Activated naive CD4-positive, alpha-beta T cell treated with anti-CD3 and anti-CD28 coated beads, Interleukin-2, amount 50 U/mL, for 72 hours (primary cell): ENCODE data around the gene ATP6V0B. TPM values are rescaled to one million over a fixed set of nuclear protein-coding genes. Genes with fewer than 3 reads are reported as not detected.

Experiments
- ATAC-seq, 2 donors: fragments of 150-1000 bp; cut with Tn5 transposase; 2 replicates each; pipeline ENCODE4 v1.10.0; 2021; ENCODE audit warnings: mild to moderate bottlenecking in 2 of 2, moderate library complexity in 2 of 2
- DNase-seq, 2 donors: peaks; one replicate each; pipeline ENCODE4 v3.0.0; 2021 to 2022; ENCODE audit warnings: low spot score in 2 of 2
- H3K27ac Mint-ChIP-seq, 2 donors: one replicate each; pipeline ENCODE4 v1.8.0; 2022; ENCODE audit warnings: mild to moderate bottlenecking in 2 of 2, mixed read lengths in 2 of 2
- H3K36me3 Mint-ChIP-seq, 2 donors: one replicate each; pipeline ENCODE4 v1.8.0; 2022; ENCODE audit warnings: mixed read lengths in 2 of 2
- H3K9me3 Mint-ChIP-seq, 2 donors: one replicate each; pipeline ENCODE4 v1.8.0; 2022; ENCODE audit warnings: mixed read lengths in 2 of 2
- total RNA-seq, 2 donors: library from RNA; stranded (reverse); gene quantifications; one replicate each; pipeline ENCODE4 v1.2.3, GENCODE V29; 2022

The ATP6V0B gene
- total RNA-seq, 2 donors from 2014 or later = 86.5 to 89.1 TPM

- ATAC-seq (no peak), DNase-seq (no peak)
- no peak overlapping the region for H3K27ac Mint-ChIP-seq
- H3K36me3 Mint-ChIP-seq = peaks cover 0 to 13% of the 10 kb centered on the region in 2 donors
- H3K9me3 Mint-ChIP-seq = no peaks in the 10 kb centered on the region
Measured at GRCh38 chr1:44021581-44022321, 47.0 kb downstream of the ATP6V0B start.

DNA sequence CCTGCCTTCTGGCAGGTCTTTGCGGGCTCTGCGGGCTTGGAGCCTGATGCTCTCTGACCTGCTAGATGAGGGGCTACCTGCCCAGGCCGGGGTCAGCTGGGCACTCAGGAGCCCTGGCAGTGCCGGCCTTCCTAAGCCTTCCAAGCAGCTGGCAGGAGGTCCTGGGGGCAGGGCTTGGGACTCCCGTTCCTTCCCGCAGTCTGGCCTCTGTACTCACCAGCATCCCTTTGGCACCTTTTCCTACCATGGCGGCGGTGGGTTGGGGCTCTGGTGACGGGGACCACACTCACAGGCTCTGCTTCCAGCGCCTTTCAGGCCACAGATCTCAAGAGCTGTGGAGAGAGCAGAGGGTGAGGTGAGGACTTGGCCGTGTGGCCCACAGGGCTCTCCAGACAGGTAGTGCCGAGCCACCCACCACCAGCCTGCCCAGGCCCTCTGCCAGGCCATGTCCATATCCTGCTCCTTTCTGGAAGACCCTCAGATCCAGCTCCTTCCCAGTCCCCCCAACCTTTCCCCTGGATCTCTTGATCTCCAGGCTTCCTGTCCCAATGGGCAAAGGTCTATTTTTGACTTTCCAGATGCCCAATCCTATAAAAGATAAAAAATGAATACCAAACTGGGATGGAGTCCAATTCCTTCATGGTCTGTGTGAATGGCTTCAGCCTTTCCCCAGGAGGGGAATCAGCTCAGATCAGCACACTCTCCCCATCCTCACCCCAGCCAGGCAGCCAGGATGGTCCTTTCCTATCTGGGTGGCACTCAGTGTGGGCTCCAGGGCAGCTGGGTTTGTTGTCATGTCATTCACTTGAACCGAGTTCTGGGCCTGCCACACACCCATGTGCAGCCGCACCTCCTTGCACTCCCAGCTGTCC is 49.5 kb downstream of the ATP6V0B start:
- Mint-ChIP-seq H3K36me3 (peaks cover 0 to 8% of the 10 kb centered on the region in 2 donors), H3K27ac (no peak overlapping the region), H3K9me3 (no peaks in the 10 kb centered on the region)
- ATAC-seq (no peak), DNase-seq (no peak)

DNA sequence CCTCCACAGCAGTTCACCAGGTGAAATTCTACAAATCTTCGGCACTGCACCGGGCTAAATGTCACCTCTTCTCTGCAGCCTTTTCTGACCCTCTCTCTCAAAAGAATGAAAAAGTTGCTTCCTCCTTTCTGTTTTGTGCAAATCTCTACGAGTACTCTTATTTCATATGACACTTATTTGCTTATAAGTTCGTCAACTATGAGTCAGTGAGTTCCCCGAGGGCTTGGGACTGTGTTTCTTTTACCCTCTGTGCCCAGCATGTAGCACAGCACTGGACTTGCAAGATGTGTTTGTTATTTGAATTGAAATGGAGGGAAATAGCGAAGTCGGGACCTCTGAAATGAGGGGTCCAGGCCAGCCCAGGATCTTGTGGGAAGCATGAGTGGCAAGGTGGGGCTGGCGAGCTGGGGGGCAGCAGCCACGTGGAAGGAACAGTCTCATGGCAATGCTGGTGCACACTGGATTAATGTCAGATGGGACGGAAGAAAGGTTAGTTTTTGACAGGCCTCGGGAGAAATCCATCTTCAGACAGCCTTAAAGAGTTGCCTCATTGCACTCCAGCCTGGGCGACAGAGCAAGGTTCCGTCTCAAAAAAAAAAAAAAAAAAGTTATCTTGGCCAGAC is 50.3 kb downstream of the ATP6V0B start:
- ATAC-seq = no peak

DNA sequence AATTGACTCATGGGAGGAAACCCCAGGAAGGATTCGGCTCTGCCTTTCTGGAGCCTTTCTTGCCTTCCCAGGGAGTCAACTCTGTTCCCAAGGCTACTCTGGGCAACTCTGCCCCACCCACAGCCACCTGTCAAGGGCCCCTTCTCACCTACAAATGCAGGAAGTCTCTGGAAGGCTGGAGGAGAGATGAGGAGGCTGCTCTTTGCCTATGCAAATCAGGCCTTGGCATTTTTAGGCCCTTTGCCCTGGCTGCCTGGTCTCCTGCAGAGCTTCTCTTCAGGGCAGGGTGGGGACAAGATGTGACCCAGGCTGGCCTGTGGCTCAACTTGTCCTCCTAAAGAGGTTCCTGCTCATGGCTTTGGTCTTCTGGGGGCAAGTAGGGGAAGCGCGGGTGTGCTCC is 51.1 kb downstream of the ATP6V0B start:
- Mint-ChIP-seq H3K36me3 (peaks cover 0 to 8% of the 10 kb centered on the region in 2 donors), H3K9me3 (no peaks in the 10 kb centered on the region), H3K27ac (peak overlapping the region in 1 of 2 donors; percentile 14)
- no peak for ATAC-seq
- DNase-seq = no peak

More for the DNA sequence above, 50.3 kb downstream of the ATP6V0B start:
- H3K36me3 Mint-ChIP-seq = peaks cover 0 to 8% of the 10 kb centered on the region in 2 donors
- H3K27ac Mint-ChIP-seq = no peak overlapping the region
- H3K9me3 Mint-ChIP-seq = no peaks in the 10 kb centered on the region
- no peak for DNase-seq

- DNase-seq (no peak), ATAC-seq (no peak)
- peaks cover 0 to 8% of the 10 kb centered on the region in 2 donors for H3K36me3 Mint-ChIP-seq
- H3K9me3 Mint-ChIP-seq = no peaks in the 10 kb centered on the region
- peak overlapping the region in 1 of 2 donors; percentile 82 for H3K27ac Mint-ChIP-seq
Measured at GRCh38 chr1:44027320-44027719, 52.6 kb downstream of the ATP6V0B start.

Other genes with a start within 250 kb of the ATP6V0B start
- under 1 TPM in 1 of 2 donors, not detected in 1; 0.25 TPM for gene ARTN, start 41.2 kb upstream of the ATP6V0B start, total RNA-seq
- 10 to 100 TPM; 16.0 to 16.6 TPM for gene IPO13, start 28.0 kb upstream of the ATP6V0B start, total RNA-seq
- gene DPH2, start 5.0 kb upstream of the ATP6V0B start, total RNA-seq = 10 to 100 TPM; 30.8 to 31.1 TPM
- gene B4GALT2, start 4.2 kb downstream of the ATP6V0B start, total RNA-seq = 10 to 100 TPM; 11.3 to 24.8 TPM
- gene CCDC24, start 16.6 kb downstream of the ATP6V0B start, total RNA-seq = 1 to 10 TPM; 1.4 to 1.8 TPM
- 1 to 10 TPM; 5.1 to 6.2 TPM for gene SLC6A9, start 56.5 kb downstream of the ATP6V0B start, total RNA-seq
- not detected for gene KLF17, start 143.9 kb downstream of the ATP6V0B start, total RNA-seq
- gene KLF18, start 166.7 kb downstream of the ATP6V0B start, total RNA-seq = not detected
- gene DMAP1, start 238.5 kb downstream of the ATP6V0B start, total RNA-seq = 10 to 100 TPM; 46.2 to 60.9 TPM